NCI-H1105 treated with DMSO at 0.1 percent for 48 hours (cell line): ENCODE measurements around the gene SYNPO2L.
A peak's percentile ranks its signal among the peaks of the same experiment; 100 is the strongest.

ENCODE experiments used
- DNase-seq: peaks from one replicate; lab custom pipeline; 2025; lab: John Stamatoyannopoulos, UW

SYNPO2L gene

DNA sequence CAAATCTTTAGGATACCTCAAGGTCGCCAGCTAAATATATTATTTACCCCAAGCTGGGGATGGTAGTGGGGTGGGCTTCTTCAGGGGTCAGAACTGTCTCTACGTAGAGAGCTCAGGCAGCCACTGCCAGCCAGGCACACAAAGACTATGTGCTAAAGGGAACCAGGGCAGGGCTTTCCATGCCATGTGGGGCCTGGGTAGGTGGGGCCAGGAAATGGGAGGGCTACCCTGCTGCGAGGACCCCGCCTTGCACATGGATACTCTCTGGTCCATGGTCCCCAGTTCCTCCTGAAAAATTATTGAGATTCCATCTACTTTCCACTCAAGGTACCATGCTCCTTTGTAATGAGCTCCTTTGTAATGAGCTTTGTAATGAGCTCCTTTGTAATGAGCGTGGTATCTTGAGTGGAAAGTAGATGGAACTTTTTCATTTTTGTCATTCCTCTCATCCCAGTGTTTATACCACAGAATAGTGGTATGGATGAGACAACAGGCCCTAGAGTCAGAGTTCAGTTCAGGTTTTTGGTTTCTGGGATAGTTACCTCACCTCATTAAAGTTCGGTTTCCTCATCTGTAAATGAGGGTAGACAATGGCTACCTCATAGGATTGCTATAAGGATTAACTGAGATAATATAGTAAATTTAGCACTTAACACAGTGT lies 5.8 kb downstream of the SYNPO2L start:
- DNase-seq = no peak

- no peak for DNase-seq
These were observed 6.6 kb downstream of the SYNPO2L start for GRCh38 chr10:73648975-73649829.

GRCh38 chr10:73647875-73648651 lies 7.8 kb downstream of the SYNPO2L start:
- no peak for DNase-seq

- DNase-seq = peak; percentile 73
These were observed 8.5 kb downstream of the SYNPO2L start for GRCh38 chr10:73647211-73647874.

- no peak for DNase-seq
These were observed 9.2 kb downstream of the SYNPO2L start for GRCh38 chr10:73646598-73647041.

DNA sequence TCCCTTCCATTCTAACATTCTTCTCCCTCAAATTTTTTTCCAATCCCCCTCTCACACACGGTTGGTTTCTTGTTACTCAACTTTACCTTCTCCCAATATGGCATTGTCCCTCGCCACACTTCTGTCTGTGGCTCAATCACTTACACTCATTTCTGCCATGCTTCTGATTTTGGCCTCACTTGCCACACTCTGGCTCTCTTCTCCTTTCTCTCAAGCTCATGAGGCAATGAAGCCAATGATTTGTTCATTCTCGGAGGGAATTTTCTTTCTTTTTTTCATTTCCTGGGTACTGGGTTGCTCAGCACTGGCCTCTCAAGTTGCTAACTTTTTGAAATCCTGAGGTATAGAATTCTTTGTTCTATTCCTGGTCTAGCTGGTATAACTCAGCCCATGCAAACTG lies 10.6 kb downstream of the SYNPO2L start:
- DNase-seq = no peak

DNA sequence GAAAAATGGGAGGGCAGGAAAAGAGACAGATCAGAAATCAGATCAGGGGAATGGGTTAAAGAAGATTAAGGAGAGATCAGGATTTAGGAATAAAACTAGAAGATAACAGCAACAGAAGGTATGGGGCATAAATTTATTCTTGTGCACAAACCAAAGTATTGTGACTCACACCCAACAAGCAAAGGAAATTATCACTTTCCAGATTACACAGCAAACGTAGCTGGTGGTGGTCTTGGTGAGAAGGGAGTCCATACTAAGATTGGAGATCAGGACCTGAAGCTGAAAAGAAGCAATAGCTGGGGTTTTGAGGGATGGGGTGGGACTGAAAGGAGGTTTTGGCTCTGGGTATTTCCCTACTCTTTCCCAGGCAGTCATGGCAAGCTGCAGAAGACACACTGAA lies 11.1 kb downstream of the SYNPO2L start:
- no peak for DNase-seq

GRCh38 chr10:73644015-73644743 lies 11.7 kb downstream of the SYNPO2L start:
- DNase-seq = peak; percentile 51

DNA sequence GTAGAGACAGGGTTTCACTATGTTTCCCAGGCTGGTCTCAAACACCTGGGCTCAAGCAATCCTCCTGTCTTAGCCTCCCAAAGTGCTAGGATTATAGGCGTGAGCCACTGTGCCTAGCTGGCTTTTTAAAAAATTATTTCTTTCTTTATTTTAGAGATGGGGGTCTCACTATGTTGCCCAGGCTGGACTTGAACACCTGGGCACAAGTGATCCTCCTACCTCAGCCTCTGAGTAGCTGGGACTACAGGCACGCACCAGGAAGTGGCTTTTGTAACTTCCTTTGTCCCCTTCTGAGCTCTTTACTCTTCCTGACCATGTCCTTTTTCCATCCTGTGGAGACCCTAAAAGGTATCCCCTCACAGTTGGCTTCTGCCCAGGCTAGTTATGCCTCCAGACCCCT lies 12.5 kb downstream of the SYNPO2L start:
- no peak for DNase-seq

DNA sequence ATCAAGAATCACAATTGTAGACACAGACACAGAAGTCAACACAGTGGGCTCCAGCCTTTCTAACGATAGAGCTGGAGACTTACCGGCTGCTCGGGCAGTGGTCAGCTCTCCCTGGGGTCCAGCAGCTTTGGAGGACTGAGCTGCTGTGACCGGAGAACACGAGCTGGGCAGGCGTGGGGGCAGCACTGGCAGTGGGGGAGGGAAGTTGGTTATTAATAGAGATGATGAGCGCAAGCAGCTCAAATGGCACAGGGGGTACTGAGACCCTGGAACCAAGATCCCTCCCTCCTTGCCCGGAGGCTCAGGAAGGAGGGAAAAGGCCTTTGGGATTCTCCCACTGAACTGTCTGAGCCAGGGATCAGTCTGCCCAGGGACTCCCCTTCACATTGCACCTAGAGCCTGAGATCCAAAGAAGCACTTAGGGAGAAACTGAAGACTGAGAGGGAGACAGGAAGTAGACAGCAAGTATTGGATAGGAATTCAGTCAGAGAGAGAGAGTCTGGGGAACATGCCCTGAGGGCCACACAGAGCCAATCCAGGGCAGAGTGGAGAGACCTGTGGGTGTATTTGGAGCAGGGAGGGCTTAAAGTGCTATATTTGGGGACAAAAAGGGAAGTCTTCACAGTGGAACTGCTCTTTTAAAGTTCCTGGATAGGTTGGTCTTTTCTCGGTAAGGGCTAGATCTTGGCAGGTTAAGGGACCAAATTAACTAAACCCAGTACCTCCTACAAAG lies 14.3 kb downstream of the SYNPO2L start, which contains the start of gene MYOZ1:
TSS of gene MYOZ1 (minus strand) at position 147 of the 733 bp plus-strand sequence. CDS start 1,457 bp downstream, outside the sequence.
- DNase-seq = no peak

GRCh38 chr10:73639286-73639685 lies 16.5 kb downstream of the SYNPO2L start:
- DNase-seq = no peak

GRCh38 chr10:73635781-73636180 lies 20.0 kb downstream of the SYNPO2L start:
- DNase-seq = no peak

GRCh38 chr10:73634421-73634820 lies 21.4 kb downstream of the SYNPO2L start:
- no peak for DNase-seq

GRCh38 chr10:73629165-73629564 lies 26.7 kb downstream of the SYNPO2L start:
- no peak for DNase-seq

GRCh38 chr10:73628405-73628804 lies 27.4 kb downstream of the SYNPO2L start:
- no peak for DNase-seq

DNA sequence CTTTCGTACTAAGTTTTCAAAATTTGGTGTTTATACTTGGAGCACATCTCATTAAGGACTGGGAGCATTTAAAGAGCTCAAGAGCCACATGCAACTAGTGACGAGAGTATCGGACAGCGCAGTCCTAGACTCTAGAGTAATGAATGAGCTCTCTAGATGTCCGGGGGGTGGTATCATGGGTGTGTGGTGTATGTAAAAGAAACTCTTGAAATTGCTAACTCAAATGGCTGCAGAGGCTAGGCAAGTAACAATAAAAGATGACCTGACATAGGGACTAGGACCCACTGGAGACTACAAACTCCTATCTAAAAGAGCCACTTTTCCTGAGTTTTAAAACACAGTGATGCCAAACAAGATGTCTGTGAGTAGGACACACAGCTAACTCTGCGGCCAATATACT lies 28.5 kb downstream of the SYNPO2L start:
- DNase-seq = no peak

DNA sequence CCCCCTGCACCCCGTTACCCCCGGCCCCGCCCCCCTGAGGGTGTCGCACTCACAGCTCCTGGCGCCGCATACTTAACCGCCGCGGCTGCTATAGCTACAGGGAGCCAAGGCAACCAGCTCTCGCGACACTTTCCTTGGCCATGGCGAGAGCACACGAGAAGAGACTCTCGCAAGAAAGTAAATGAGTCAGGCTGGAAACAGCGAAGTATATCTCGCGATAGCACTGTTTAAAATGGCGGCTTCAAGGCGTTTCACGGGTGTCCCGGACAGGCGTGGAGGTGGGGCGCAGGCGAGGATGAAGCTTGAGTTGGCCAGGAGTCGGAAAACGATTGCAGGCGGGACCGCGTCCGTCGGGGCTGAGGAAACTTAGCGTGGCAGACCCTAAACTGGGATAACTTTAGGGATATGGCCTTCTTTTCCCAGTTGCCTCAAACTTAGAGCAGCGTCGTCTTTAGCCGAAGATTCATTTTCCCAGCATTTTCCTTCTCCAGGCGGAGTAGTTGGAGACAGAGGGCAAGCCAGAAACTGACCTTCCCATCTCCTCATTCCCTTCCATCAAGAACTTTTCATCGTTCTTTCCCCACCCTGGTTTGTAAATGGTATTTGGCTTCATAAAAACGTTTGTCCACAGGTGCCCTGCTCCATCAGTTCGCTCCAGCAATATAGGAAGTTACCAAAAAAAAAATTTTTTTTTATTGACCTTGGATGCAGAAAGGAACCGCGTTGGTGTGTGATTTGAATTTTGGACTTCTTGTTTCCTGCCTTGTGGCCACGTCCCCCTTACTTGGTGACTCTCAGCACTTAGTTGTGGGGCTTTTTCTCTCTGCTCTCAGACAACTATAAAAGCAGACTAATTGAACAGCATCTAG lies 29.7 kb downstream of the SYNPO2L start:
- peak; percentile 90 for DNase-seq

- DNase-seq = peak; percentile 34
These were observed 30.6 kb downstream of the SYNPO2L start for GRCh38 chr10:73625004-73625883.
